ENCODE measurements around the gene PGS1. TPM values are rescaled to one million over a fixed set of nuclear protein-coding genes. Genes with fewer than 3 reads are reported as not detected.

Gene PGS1
- total RNA-seq, 4 donors from 2014 or later: 41.9 to 105 (median 53.2) TPM

- peaks cover 0 to 19% (median 13%) of the 10 kb centered on the region in 4 donors for H3K4me1 ChIP-seq
- H3K27me3 ChIP-seq: no peaks in the 10 kb centered on the region
- H3K4me3 ChIP-seq: no peak overlapping the region
- no peaks in the 10 kb centered on the region for H3K36me3 ChIP-seq
- H3K27ac ChIP-seq: no peak overlapping the region
- no peaks in the 10 kb centered on the region for H3K9me3 ChIP-seq
- WGBS, 2 donors: 78 to 83% methylated on average over 4 of the region's 4 CpGs
- TF ChIP-seq CTCF (IDR thresholded peaks at IDR 0.05) (no peak), POLR2A (IDR thresholded peaks at IDR 0.05) (no peak), EP300 (IDR thresholded peaks at IDR 0.05) (no peak)
- DNase-seq (ENCODE audit: low spot score in 2 of 2): no peak
These were observed 45.5 kb upstream of the PGS1 start for GRCh38 chr17:78332991-78333390.

- no peaks in the 10 kb centered on the region for H3K36me3 ChIP-seq
- TF ChIP-seq CTCF (IDR thresholded peaks at IDR 0.05) (no peak), EP300 (IDR thresholded peaks at IDR 0.05) (no peak), POLR2A (IDR thresholded peaks at IDR 0.05) (no peak)
- WGBS, 2 donors: 77 to 79% methylated on average over 11 of the region's 11 CpGs
- no peak for DNase-seq (ENCODE audit: low spot score in 2 of 2)
- H3K4me1 ChIP-seq: peaks cover 0 to 13% (median 0%) of the 10 kb centered on the region in 4 donors
- H3K9me3 ChIP-seq: no peaks in the 10 kb centered on the region
- no peak overlapping the region for H3K4me3 ChIP-seq
- no peak overlapping the region for H3K27ac ChIP-seq
- no peaks in the 10 kb centered on the region for H3K27me3 ChIP-seq
These were observed 43.2 kb upstream of the PGS1 start for GRCh38 chr17:78335209-78335608.

GRCh38 chr17:78337244-78338109 lies 41.0 kb upstream of the PGS1 start:
- Histone ChIP-seq H3K9me3 (no peaks in the 10 kb centered on the region), H3K27ac (peak overlapping the region in 2 of 4 donors; percentile 27 to 32), H3K27me3 (no peaks in the 10 kb centered on the region), H3K36me3 (no peaks in the 10 kb centered on the region), H3K4me3 (no peak overlapping the region), H3K4me1 (peaks cover 4 to 23% (median 12%) of the 10 kb centered on the region in 4 donors)
- TF ChIP-seq POLR2A (IDR thresholded peaks at IDR 0.05) (no peak), EP300 (IDR thresholded peaks at IDR 0.05) (peak in 1 of 2 donors; percentile 40), CTCF (IDR thresholded peaks at IDR 0.05) (no peak)
- WGBS, 2 donors: 65 to 76% methylated on average over 19 of the region's 19 CpGs
- no peak for DNase-seq (ENCODE audit: low spot score in 2 of 2)

- Histone ChIP-seq H3K27me3 (no peaks in the 10 kb centered on the region), H3K4me1 (peaks cover 5 to 35% (median 23%) of the 10 kb centered on the region in 4 donors), H3K36me3 (no peaks in the 10 kb centered on the region), H3K4me3 (no peak overlapping the region), H3K9me3 (no peaks in the 10 kb centered on the region), H3K27ac (peak overlapping the region in 2 of 4 donors; percentile 18 to 29)
- 63 to 76% methylated on average over 11 of the region's 11 CpGs for WGBS, 2 donors
- TF ChIP-seq POLR2A (IDR thresholded peaks at IDR 0.05) (no peak), EP300 (IDR thresholded peaks at IDR 0.05) (no peak), CTCF (IDR thresholded peaks at IDR 0.05) (no peak)
- DNase-seq (ENCODE audit: low spot score in 2 of 2): no peak
These were observed 39.8 kb upstream of the PGS1 start for GRCh38 chr17:78338486-78339259.

Measured in tibial nerve (tissue), 4 donors.